Peyer's patch (tissue), 4 donors: ENCODE results near the gene KIFC3.

Experiments used
- POLR2A ChIP-seq, 2 donors: fragments of 450-650 bp; IDR thresholded peaks; one replicate each; pipeline ENCODE4 v1.5.1; 2017; ENCODE audit warnings: antibody characterized with exemption in 2 of 2, mild to moderate bottlenecking in 2 of 2, moderate library complexity in 2 of 2
- TF ChIP-seq, protein P1 (sequence below), 6 experiments: fragments of 450-650 bp in 4 of 6; fragments of 200-600 bp in 2 of 6; sonication (generic) in 1 of 6; IDR thresholded peaks; one replicate each; pipeline ENCODE4 v1.5.1; 2017 to 2019; ENCODE audit warnings: antibody characterized with exemption in 6 of 6, mild to moderate bottlenecking in 3 of 6, moderate library complexity in 1 of 6

- TF ChIP-seq, protein P1, sequence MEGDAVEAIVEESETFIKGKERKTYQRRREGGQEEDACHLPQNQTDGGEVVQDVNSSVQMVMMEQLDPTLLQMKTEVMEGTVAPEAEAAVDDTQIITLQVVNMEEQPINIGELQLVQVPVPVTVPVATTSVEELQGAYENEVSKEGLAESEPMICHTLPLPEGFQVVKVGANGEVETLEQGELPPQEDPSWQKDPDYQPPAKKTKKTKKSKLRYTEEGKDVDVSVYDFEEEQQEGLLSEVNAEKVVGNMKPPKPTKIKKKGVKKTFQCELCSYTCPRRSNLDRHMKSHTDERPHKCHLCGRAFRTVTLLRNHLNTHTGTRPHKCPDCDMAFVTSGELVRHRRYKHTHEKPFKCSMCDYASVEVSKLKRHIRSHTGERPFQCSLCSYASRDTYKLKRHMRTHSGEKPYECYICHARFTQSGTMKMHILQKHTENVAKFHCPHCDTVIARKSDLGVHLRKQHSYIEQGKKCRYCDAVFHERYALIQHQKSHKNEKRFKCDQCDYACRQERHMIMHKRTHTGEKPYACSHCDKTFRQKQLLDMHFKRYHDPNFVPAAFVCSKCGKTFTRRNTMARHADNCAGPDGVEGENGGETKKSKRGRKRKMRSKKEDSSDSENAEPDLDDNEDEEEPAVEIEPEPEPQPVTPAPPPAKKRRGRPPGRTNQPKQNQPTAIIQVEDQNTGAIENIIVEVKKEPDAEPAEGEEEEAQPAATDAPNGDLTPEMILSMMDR (IDR thresholded peaks at IDR 0.05): no peak
- no peak for TF ChIP-seq POLR2A (IDR thresholded peaks at IDR 0.05)
Measured at GRCh38 chr16:57788252-57788841, 13.9 kb downstream of the KIFC3 start.
